ENCODE measurements around the gene ZIC3.
"Not testable (repeated sequence)": the region's sequence is repeated elsewhere in the genome, so short reads cannot be mapped to it uniquely, and the experiment has no call there.

ZIC3 gene

DNA sequence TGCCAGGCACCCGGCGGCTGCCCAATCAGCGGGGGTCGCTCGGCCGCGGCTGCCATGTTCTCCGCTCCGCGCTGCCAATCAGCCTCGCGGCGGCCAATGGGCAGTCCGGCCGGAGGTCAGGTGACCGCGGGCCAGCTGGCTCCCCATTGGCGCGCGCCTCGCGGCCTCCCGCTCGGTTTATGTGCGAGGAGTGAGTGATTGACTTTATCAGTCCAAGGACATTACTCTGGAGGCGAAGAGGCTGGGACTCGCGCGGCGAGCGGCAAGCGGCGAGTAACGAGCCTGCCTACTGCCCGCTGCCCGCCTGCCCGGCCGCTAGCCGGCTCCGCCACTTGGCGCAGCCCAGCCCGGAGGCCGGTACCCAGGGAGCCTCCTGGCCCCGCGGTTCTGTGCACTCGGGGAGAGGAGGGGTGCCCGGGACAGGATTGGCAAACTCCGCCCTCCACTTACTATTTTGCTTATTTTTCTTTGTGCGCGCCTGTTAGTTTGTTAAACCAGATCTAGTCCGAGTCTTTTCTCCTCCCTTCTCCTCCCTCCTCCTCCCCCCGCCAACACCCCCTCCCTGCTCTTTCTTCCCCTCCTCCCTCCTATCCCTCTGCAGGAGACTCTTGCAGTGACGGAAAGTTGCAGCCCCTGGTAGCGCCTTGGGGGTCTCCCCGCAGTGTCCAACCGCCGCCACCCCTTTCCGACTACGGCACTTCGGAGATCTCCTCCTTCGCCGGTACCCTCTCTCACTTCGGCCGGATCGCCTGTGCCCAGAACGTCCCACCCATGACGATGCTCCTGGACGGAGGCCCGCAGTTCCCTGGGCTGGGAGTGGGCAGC is at the start of gene ZIC3:
ZIC3 (plus strand) TSS at position 207 of the 825 bp plus-strand sequence; CDS start at position 772, 565 bp downstream.
- no peak for DNase-seq

DNA sequence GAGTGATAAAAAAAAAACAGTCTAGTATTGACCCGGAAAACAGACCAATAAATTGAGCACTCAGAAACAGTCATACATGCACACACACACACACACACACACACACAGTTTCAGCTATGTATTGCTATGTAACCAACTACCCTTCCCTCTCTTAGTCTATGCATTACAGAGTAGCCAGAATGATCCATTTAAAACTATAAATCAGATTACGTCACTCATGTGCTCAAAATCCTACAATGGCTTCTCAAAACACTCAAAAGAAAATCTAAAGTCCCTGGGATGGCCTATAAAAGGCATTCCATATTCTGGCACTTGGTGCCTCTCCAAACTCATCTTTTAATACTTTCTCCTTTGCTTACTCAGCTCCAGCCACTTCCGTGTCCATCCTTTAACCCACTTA is 46.5 kb upstream of the ZIC3 start:
- no peak for DNase-seq

- DNase-seq = no peak
Observed at GRCh38 chrX:137545711-137546651, 19.9 kb upstream of the ZIC3 start.

DNA sequence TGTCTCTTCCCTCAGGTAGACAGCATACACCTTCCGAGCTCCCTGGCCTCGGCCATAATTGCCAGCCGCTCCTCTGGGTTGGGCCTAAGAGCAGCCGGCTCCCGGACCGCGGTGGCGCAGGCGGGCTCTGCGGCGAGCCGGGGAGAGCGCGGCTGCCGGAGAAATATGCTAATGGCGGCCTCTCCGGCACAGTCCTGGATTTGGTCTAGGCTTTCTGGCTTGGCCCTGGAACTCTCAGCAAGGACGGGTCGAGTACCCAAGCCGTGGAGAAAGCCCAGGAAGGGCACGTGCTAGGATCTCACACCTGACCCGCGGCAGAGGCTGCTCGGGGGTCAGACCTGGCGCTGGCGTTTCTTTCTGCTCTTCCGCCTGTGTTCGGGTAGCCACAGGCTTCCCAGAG is 18.6 kb upstream of the ZIC3 start:
- no peak for DNase-seq

DNA sequence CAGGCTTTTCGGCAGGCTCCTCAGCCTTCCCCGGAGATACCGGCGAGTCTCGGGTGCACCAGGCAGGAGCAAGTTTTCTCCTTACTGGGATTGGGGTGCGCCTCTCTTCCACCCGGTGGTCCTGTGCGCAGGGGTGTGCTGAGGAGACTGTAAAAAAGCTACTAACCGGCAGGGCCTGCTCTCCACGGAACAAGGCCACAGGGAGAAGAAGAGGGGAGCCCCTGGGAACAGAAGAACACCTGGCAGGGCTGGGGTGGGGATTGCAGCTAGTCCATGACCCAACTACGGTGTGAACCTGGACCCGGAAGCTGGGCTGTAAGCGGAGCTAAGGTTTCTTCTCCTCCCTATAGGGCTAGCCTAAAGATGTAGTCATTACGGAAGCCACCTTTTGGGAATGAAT is 17.7 kb upstream of the ZIC3 start:
- DNase-seq = no peak

GRCh38 chrX:137549073-137549472 is 16.9 kb upstream of the ZIC3 start:
- DNase-seq = no peak

DNA sequence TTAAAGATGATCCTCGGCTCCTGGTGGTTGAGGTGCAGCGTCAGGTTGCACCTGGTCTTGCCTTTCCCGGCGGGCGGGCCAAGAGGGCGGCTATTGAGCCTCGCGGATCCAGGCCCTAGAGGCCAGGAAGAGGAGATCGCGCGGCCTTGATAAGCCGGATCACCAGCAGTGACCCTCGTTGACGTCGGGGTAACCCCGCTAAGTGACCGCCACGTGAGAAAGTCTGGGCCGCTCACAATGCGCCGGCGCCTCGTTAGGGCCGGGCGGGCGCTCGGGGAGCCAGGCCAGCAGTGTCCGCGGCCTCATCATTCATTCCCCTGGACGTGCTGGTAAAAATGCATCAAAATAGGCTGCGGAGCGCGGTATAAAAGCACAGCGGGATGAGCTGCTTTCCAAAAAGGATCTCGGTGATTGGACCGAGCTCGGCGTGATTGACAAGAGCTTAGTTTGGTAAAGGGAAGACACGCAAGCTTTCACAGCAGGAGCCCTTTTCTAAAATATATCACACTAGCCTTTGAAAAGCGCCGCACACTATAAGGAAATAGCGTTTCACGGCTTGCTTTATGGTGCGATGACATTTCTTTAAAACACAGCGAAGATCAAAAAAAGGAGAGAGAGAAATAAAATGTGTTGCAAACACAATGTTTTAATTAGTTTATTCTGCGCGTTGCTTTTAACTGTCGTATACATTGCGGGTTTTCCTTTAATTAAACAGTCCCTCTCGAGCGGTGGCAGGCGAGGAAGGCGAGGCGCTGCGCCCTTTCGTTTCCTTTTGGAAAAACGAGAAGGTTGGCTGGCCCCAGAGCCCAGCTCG is 15.9 kb upstream of the ZIC3 start:
- DNase-seq = no peak

DNA sequence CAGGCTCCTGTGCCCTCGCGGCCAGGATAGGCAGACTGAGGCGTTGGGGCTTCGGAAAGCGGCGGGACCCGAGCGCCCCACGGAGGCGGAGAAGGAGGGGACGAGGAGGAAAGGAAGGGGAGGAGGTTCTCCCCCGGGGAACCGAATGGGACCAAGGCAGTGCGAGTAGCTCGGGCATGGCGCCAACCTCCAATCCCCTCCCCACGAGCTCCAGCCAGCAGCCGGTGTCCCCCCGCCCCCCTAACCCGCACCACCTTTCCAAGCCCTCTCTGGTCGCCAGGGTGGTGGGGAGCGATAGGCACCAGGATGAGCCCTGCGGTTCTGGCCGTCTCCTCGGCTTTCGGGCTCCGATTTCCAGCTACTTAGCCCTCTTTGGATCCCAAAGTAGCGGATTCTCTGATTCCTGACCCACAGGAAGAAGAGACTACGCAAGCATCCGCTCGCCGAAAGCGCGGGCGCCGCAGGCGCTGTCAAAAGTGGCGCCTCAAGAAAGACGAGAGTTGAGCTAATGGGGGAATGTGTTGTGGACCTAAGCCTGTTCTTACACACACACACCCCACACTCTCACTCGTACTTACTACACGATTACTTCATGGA is 15.2 kb upstream of the ZIC3 start:
- DNase-seq = no peak

DNA sequence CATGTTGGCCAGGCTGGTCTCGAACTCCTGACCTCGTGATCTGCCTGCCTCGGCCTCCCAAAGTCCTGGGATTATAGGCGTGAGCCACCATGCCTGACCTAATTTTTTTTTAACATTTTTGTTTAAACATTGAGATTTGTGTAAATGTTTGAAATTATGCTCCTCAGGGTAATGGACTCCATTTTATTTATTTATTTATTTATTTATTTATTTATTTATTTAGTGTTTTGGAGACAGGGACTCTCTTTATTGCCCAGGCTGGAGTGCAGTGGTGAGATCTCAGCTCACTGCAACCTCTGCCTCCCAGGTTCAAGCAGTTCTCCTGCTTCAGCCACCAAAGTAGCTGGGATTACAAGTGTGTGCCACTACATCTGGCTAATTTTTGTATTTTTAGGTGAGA is 13.8 kb upstream of the ZIC3 start:
- DNase-seq = not testable (repeated sequence)

DNA sequence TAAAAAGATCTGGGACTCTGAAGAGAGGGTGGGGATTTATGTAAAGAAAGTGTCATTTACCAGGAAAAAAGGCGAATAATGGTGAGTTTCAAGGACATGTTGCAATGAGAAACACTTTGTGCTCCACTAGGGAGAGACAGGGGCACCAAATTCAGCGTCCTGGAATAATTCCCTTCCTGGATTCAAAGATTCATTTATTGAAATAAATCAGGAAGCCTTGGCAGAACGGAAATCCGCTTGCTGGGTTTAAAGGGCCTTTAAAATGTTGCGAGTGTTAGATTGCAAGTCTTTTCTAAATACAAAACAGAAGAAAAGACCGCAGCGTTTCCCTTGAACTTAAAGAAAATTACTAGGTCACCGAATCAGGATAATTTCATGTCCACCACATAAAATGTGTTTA is 3.8 kb upstream of the ZIC3 start:
- no peak for DNase-seq

- DNase-seq = no peak
Observed at GRCh38 chrX:137563681-137564651, 2.0 kb upstream of the ZIC3 start.

DNA sequence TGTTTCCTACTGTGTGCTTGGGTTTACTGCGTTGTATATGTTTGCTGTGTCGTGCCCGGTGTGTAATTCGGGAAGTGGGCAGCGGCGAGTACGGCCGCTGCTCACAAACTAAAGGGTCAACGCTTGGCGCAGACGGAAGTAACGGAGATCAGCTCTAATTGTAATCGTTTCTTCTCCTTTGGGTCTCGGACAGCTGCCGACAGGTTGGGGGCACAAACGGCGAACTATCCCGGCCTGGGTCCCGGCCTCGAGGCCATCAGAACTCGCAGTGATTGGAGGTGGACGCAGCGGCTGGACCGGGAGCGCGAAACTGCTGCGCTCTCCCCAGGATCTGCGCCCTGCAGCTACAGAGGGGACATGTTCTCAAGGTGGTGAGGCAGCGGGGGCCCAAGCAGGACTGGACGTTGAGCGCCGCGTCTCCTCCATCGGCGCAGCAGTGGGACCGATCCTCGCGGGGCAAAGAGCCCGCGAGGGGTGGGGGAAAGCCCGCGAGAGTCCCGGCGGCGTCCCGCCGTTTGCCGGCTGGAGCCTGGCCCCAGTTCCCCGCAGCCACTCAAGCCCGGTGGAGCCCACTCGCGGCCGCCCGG is 516 bp upstream of the ZIC3 start:
- DNase-seq = no peak

- DNase-seq = no peak
Observed at GRCh38 chrX:137566746-137567679, 1.1 kb downstream of the ZIC3 start.

- DNase-seq = no peak
Observed at GRCh38 chrX:137567682-137568232, 1.8 kb downstream of the ZIC3 start.

DNA sequence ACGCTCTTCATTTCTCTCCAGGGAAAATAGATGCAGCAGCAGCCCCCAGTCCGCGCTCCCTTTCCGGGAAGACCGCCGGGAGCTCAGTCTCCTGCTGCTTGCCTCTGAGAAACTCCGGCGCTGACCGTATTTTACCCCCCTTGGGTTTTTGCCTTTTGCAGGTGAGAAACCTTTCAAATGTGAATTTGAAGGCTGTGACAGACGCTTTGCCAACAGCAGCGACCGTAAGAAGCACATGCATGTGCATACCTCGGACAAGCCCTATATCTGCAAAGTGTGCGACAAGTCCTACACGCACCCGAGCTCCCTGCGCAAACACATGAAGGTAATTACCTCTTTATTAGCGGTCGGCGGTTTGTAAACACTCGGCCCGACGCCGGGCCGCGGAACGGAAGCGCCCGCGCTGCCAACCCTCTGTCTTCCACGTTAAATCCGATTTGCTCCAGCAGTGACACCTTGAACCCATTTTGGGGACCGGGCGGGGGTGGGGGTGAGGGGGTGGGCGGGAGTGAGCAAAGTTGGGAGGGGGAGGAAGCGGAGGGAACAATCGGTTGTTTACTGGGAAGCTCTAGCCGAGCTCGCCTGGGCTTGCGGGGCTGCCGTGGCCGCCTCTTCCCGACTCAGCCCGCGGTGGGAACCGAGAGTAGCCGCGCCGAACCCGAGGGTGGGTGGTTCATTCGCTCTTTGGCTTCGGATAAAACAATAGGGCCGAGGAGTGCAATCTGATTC is 3.0 kb downstream of the ZIC3 start:
- DNase-seq = no peak

GRCh38 chrX:137569470-137569891 is 3.6 kb downstream of the ZIC3 start:
- DNase-seq = no peak

GRCh38 chrX:137573324-137574101 is 7.6 kb downstream of the ZIC3 start:
- DNase-seq = no peak

Data from NCI-H1436 (cell line).